Measurements from ENCODE around the gene YARS1. TPM values are rescaled to one million over a fixed set of nuclear protein-coding genes. Genes with fewer than 3 reads are reported as not detected.

Gene YARS1
- total RNA-seq, 1 experiment from 2014 or later = 94.4 TPM

- H3K9me3 ChIP-seq (replicated peaks) = no peaks in the 10 kb centered on the region
- no peak overlapping the region for H3K27ac ChIP-seq
- H3K27me3 ChIP-seq (replicated peaks) = no peaks in the 10 kb centered on the region
- DNase-seq (ENCODE audit: low read depth in 1 of 2, low spot score in 2 of 2) = no peak
- no peak overlapping the region for H3K4me3 ChIP-seq
- peaks cover 84% of the 10 kb centered on the region for H3K36me3 ChIP-seq
- H3K4me1 ChIP-seq (replicated peaks) = no peaks in the 10 kb centered on the region
These were observed 14.7 kb upstream of the YARS1 start for GRCh38 chr1:32831878-32832277.

- no peak overlapping the region for H3K4me3 ChIP-seq
- H3K27ac ChIP-seq = no peak overlapping the region
- peaks cover 90% of the 10 kb centered on the region for H3K36me3 ChIP-seq
- H3K9me3 ChIP-seq (replicated peaks) = no peaks in the 10 kb centered on the region
- no peaks in the 10 kb centered on the region for H3K4me1 ChIP-seq (replicated peaks)
- no peak for DNase-seq (ENCODE audit: low read depth in 1 of 2, low spot score in 2 of 2)
- H3K27me3 ChIP-seq (replicated peaks) = no peaks in the 10 kb centered on the region
These were observed 13.1 kb upstream of the YARS1 start for GRCh38 chr1:32830092-32830852.

GRCh38 chr1:32828341-32828740, 11.2 kb upstream of the YARS1 start:
- no peak overlapping the region for H3K27ac ChIP-seq
- peaks cover 77% of the 10 kb centered on the region for H3K36me3 ChIP-seq
- no peaks in the 10 kb centered on the region for H3K9me3 ChIP-seq (replicated peaks)
- no peaks in the 10 kb centered on the region for H3K27me3 ChIP-seq (replicated peaks)
- H3K4me1 ChIP-seq (replicated peaks) = no peaks in the 10 kb centered on the region
- no peak overlapping the region for H3K4me3 ChIP-seq
- DNase-seq (ENCODE audit: low read depth in 1 of 2, low spot score in 2 of 2) = peak in 1 of 2 experiments; percentile 11

- H3K4me3 ChIP-seq = no peak overlapping the region
- H3K9me3 ChIP-seq (replicated peaks) = no peaks in the 10 kb centered on the region
- DNase-seq (ENCODE audit: low read depth in 1 of 2, low spot score in 2 of 2) = no peak
- H3K27ac ChIP-seq = no peak overlapping the region
- H3K4me1 ChIP-seq (replicated peaks) = no peaks in the 10 kb centered on the region
- H3K27me3 ChIP-seq (replicated peaks) = no peaks in the 10 kb centered on the region
- peaks cover 56% of the 10 kb centered on the region for H3K36me3 ChIP-seq
These were observed 8.0 kb upstream of the YARS1 start for GRCh38 chr1:32825181-32825580.

GRCh38 chr1:32818804-32819541, 1.8 kb upstream of the YARS1 start:
- H3K9me3 ChIP-seq (replicated peaks) = no peaks in the 10 kb centered on the region
- H3K4me1 ChIP-seq (replicated peaks) = peaks cover 32% of the 10 kb centered on the region
- DNase-seq (ENCODE audit: low read depth in 1 of 2, low spot score in 2 of 2) = no peak
- peak overlapping the region; percentile 84 for H3K4me3 ChIP-seq
- peak overlapping the region; percentile 94 for H3K27ac ChIP-seq
- peaks cover 34% of the 10 kb centered on the region for H3K36me3 ChIP-seq
- no peaks in the 10 kb centered on the region for H3K27me3 ChIP-seq (replicated peaks)

- Histone ChIP-seq H3K4me3 (peak overlapping the region; percentile 84), H3K27ac (peak overlapping the region; percentile 94), H3K4me1 (replicated peaks) (peaks cover 33% of the 10 kb centered on the region), H3K9me3 (replicated peaks) (no peaks in the 10 kb centered on the region), H3K36me3 (peaks cover 43% of the 10 kb centered on the region), H3K27me3 (replicated peaks) (no peaks in the 10 kb centered on the region)
- DNase-seq (ENCODE audit: low read depth in 1 of 2, low spot score in 2 of 2) = peak; percentile 87 to 90
These were observed 943 bp upstream of the YARS1 start for GRCh38 chr1:32817815-32818786.

GRCh38 chr1:32816676-32817158, 441 bp downstream of the YARS1 start:
- Histone ChIP-seq H3K27me3 (replicated peaks) (no peaks in the 10 kb centered on the region), H3K4me1 (replicated peaks) (peaks cover 33% of the 10 kb centered on the region), H3K9me3 (replicated peaks) (no peaks in the 10 kb centered on the region), H3K4me3 (peak overlapping the region; percentile 84), H3K36me3 (peaks cover 40% of the 10 kb centered on the region), H3K27ac (peak overlapping the region; percentile 94)
- DNase-seq (ENCODE audit: low read depth in 1 of 2, low spot score in 2 of 2) = no peak

- DNase-seq (ENCODE audit: low read depth in 1 of 2, low spot score in 2 of 2) = peak in 1 of 2 experiments; percentile 49
These were observed 3.0 kb downstream of the YARS1 start for GRCh38 chr1:32813941-32814739.

GRCh38 chr1:32811917-32812316, 5.2 kb downstream of the YARS1 start:
- DNase-seq (ENCODE audit: low read depth in 1 of 2, low spot score in 2 of 2) = no peak
- no peaks in the 10 kb centered on the region for H3K27me3 ChIP-seq (replicated peaks)
- H3K36me3 ChIP-seq = peaks cover 71% of the 10 kb centered on the region
- H3K4me3 ChIP-seq = no peak overlapping the region
- H3K27ac ChIP-seq = no peak overlapping the region
- H3K9me3 ChIP-seq (replicated peaks) = no peaks in the 10 kb centered on the region
- H3K4me1 ChIP-seq (replicated peaks) = peaks cover 21% of the 10 kb centered on the region

More at GRCh38 chr1:32813941-32814739, 3.0 kb downstream of the YARS1 start:
- H3K4me1 ChIP-seq (replicated peaks) = peaks cover 32% of the 10 kb centered on the region
- H3K27ac ChIP-seq = no peak overlapping the region
- no peaks in the 10 kb centered on the region for H3K27me3 ChIP-seq (replicated peaks)
- no peaks in the 10 kb centered on the region for H3K9me3 ChIP-seq (replicated peaks)
- H3K36me3 ChIP-seq = peaks cover 57% of the 10 kb centered on the region
- no peak overlapping the region for H3K4me3 ChIP-seq

- Histone ChIP-seq H3K27me3 (replicated peaks) (no peaks in the 10 kb centered on the region), H3K4me3 (no peak overlapping the region), H3K36me3 (peaks cover 76% of the 10 kb centered on the region), H3K27ac (no peak overlapping the region), H3K9me3 (replicated peaks) (no peaks in the 10 kb centered on the region), H3K4me1 (replicated peaks) (peaks cover 21% of the 10 kb centered on the region)
- no peak for DNase-seq (ENCODE audit: low read depth in 1 of 2, low spot score in 2 of 2)
These were observed 5.9 kb downstream of the YARS1 start for GRCh38 chr1:32811265-32811664.

GRCh38 chr1:32810358-32810757, 6.8 kb downstream of the YARS1 start:
- H3K27me3 ChIP-seq (replicated peaks) = no peaks in the 10 kb centered on the region
- H3K27ac ChIP-seq = no peak overlapping the region
- no peak overlapping the region for H3K4me3 ChIP-seq
- no peak for DNase-seq (ENCODE audit: low read depth in 1 of 2, low spot score in 2 of 2)
- H3K4me1 ChIP-seq (replicated peaks) = peaks cover 13% of the 10 kb centered on the region
- H3K9me3 ChIP-seq (replicated peaks) = no peaks in the 10 kb centered on the region
- H3K36me3 ChIP-seq = peaks cover 80% of the 10 kb centered on the region

- Histone ChIP-seq H3K9me3 (replicated peaks) (no peaks in the 10 kb centered on the region), H3K27ac (no peak overlapping the region), H3K27me3 (replicated peaks) (no peaks in the 10 kb centered on the region), H3K4me1 (replicated peaks) (no peaks in the 10 kb centered on the region), H3K4me3 (no peak overlapping the region), H3K36me3 (peaks cover 65% of the 10 kb centered on the region)
- DNase-seq (ENCODE audit: low read depth in 1 of 2, low spot score in 2 of 2) = no peak
These were observed 8.6 kb downstream of the YARS1 start for GRCh38 chr1:32808580-32808979.
